Subcutaneous abdominal adipose tissue (tissue), 5 donors: Measurements from ENCODE around the gene INPP1.
"Not testable (repeated sequence)": the region's sequence is repeated elsewhere in the genome, so short reads cannot be mapped to it uniquely, and the experiment has no call there.

ENCODE experiments used
- H3K27ac ChIP-seq: one replicate; pipeline ENCODE4 v1.7.0; 2013; ENCODE audit warnings: low read depth, mild to moderate bottlenecking, inconsistent platforms, low read length, moderate library complexity
- H3K27me3 ChIP-seq, 5 donors: one replicate each; pipeline ENCODE4 v1.7.0; 2013; ENCODE audit warnings: low read length in 5 of 5, inconsistent platforms in 1 of 5; ENCODE audit not compliant: control insufficient read depth in 5 of 5, insufficient read depth in 4 of 5
- H3K36me3 ChIP-seq, 5 donors: one replicate each; pipeline ENCODE4 v1.7.0; 2013; ENCODE audit warnings: low read length in 5 of 5; ENCODE audit not compliant: control insufficient read depth in 5 of 5, insufficient read depth in 5 of 5
- H3K4me1 ChIP-seq, 5 donors: one replicate each; pipeline ENCODE4 v1.7.0; 2013; ENCODE audit warnings: low read length in 5 of 5, mild to moderate bottlenecking in 3 of 5, moderate library complexity in 1 of 5; ENCODE audit not compliant: control insufficient read depth in 5 of 5, insufficient read depth in 5 of 5
- H3K4me3 ChIP-seq, 5 donors: one replicate each; pipeline ENCODE4 v1.7.0; 2013; ENCODE audit warnings: low read length in 5 of 5, low read depth in 1 of 5
- H3K9ac ChIP-seq, 5 donors: one replicate each; pipeline ENCODE4 v1.7.0; 2013; ENCODE audit warnings: low read length in 5 of 5, mild to moderate bottlenecking in 4 of 5, moderate library complexity in 3 of 5
- H3K9me3 ChIP-seq, 5 donors: one replicate each; pipeline ENCODE4 v1.7.0; 2013; ENCODE audit warnings: low read length in 5 of 5; ENCODE audit not compliant: control insufficient read depth in 5 of 5
- donor health status: healthy.
- donor health status: healthy.
- donor health status: healthy.
- donor health status: healthy.
- donor health status: healthy.

INPP1 gene, protein sequence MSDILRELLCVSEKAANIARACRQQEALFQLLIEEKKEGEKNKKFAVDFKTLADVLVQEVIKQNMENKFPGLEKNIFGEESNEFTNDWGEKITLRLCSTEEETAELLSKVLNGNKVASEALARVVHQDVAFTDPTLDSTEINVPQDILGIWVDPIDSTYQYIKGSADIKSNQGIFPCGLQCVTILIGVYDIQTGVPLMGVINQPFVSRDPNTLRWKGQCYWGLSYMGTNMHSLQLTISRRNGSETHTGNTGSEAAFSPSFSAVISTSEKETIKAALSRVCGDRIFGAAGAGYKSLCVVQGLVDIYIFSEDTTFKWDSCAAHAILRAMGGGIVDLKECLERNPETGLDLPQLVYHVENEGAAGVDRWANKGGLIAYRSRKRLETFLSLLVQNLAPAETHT

DNA sequence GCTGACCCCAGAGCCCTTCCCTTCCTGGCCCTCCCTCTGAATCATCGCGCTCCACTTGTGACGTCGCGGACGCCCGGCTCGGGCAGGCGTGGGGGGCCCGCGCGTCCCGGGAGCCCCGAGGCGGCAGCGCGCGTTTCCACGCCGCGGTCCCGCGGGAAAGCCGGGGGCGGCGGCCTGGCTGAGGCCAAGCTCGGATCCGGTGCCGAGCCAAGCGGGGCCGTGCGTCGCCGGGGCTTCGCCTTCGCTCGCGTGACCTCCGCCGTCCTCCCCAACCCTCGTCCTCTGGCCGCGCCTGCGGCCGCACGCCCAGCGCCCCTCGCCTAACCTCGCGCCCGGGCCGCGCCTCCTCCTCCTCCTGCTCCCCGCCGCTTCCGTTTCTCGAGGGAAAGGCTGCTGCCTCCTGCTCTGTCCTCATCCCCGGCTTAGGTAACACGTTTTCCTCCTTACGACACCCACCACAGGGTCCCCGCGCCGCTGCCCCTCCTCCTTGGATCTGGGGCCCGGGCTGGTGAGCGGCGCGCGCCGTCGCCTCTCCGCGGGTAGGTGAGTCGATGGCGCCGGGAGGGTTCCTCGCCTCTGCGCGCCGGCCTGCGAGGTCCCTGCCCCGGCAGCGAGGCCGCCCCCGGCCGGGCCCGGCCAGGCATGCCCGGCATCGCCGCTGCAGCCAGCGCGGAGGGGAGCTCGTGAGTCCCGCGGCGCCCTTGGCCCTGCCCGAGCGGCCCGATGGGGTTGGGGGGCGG, at the start of gene INPP1:
TSS of gene INPP1 (plus strand) at position 54 of the 740 bp plus-strand sequence. CDS start 16,514 bp downstream, outside the sequence.
- Histone ChIP-seq H3K36me3 (no peaks in the 10 kb centered on the region), H3K27me3 (no peaks in the 10 kb centered on the region), H3K27ac (peak within 1 kb of the TSS; percentile 76), H3K9me3 (no peaks in the 10 kb centered on the region), H3K4me1 (peaks cover 0 to 13% (median 13%) of the 10 kb centered on the region in 5 donors), H3K9ac (peak within 1 kb of the TSS; percentile 39 to 83 (median 76)), H3K4me3 (peak within 1 kb of the TSS; percentile 71 to 81 (median 81))

DNA sequence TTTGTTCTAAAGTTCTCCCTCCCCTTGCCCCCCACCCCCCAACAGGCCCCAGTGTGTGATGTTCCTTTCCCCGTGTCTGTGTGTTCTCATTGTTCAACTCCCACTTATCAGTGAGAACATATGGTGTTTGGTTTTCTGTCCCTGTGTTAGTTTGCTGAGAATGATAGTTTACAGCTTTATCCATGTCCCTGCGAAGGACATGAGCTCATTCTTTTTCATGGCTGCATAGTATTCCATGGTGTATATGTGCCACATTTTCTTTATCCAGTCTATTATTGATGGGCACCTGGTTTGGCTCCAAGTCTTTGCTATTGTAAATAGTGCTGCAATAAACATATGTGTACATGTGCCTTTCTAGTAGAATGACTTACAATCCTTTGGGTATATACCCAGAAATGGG, 45.5 kb upstream of the INPP1 start:
- H3K4me3 ChIP-seq, H3K27ac ChIP-seq, H3K4me1 ChIP-seq, H3K27me3 ChIP-seq, H3K9ac ChIP-seq, H3K9me3 ChIP-seq: not testable (repeated sequence)
- peaks cover 12 to 27% (median 21%) of the 10 kb centered on the region in 5 donors for H3K36me3 ChIP-seq

DNA sequence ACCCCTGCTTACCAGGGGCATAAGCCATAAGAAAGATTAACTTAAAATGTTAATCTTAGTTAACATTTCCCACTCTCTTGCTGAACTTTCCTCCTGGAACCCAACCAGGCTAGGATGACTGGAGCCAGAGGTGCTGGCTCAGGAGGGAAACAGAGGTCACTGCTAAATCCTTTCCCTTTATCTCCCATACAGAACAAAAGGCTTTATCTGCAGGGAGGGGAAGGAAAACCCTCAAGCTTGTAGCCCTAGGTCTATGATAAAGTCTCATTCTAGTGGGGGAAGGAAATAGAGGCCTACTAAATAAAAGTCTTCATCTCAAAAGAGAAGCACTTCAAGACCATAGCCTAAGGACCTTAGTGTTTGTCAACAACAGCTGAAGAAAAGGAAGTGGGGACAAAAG, 42.4 kb upstream of the INPP1 start:
- Histone ChIP-seq H3K27ac (no peak overlapping the region), H3K4me1 (peaks cover 0 to 5% (median 3%) of the 10 kb centered on the region in 5 donors), H3K9ac (no peak overlapping the region), H3K27me3 (no peaks in the 10 kb centered on the region), H3K36me3 (peaks cover 5 to 17% (median 10%) of the 10 kb centered on the region in 5 donors), H3K9me3 (peaks cover 0 to 5% (median 0%) of the 10 kb centered on the region in 5 donors), H3K4me3 (no peak overlapping the region)

DNA sequence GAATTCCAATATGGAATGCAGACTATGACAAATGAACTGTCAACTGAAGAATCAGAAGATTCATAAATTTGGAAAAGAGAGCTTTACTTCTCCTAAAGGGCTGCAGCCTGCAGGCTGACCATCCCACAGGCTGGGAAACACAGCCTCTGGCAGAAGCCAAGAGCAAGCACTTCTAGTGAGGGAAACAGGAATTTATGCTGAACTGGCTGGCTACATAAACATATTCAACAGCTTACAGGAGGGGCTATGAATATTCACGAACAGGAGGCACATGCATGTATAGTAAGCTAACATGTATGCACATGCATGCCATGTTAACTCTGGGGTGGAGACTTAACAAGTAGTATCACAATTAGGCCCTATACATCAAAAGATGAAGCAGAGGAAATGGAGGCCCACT, 41.3 kb upstream of the INPP1 start:
- Histone ChIP-seq H3K4me1 (peaks cover 0 to 5% (median 3%) of the 10 kb centered on the region in 5 donors), H3K9me3 (peaks cover 0 to 5% (median 0%) of the 10 kb centered on the region in 5 donors), H3K27ac (no peak overlapping the region), H3K27me3 (no peaks in the 10 kb centered on the region), H3K36me3 (peaks cover 0 to 18% (median 10%) of the 10 kb centered on the region in 5 donors), H3K4me3 (no peak overlapping the region), H3K9ac (no peak overlapping the region)

DNA sequence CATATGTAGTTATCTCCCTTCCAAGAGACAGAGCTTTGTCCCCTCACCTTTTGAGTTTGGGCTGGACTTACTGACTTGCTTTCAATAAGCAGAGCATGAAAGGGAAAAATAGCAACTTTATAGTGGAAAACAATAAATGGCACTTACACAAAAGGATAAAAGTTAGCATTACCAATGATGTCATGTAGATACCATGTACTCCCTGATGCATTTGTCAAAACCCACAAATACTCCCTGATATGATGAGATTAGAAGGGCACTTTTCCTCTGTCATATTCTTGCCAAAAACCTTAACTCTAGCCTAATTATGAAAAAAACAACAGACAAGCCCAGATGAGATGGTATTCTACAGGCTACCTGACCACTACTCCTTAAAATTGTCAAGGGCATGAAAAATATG, 39.7 kb upstream of the INPP1 start:
- H3K27ac ChIP-seq: no peak overlapping the region
- no peak overlapping the region for H3K4me3 ChIP-seq
- peaks cover 0 to 5% (median 0%) of the 10 kb centered on the region in 5 donors for H3K9me3 ChIP-seq
- H3K27me3 ChIP-seq: no peaks in the 10 kb centered on the region
- no peak overlapping the region for H3K9ac ChIP-seq
- peaks cover 0 to 5% (median 3%) of the 10 kb centered on the region in 5 donors for H3K4me1 ChIP-seq
- peaks cover 0 to 20% (median 10%) of the 10 kb centered on the region in 5 donors for H3K36me3 ChIP-seq

DNA sequence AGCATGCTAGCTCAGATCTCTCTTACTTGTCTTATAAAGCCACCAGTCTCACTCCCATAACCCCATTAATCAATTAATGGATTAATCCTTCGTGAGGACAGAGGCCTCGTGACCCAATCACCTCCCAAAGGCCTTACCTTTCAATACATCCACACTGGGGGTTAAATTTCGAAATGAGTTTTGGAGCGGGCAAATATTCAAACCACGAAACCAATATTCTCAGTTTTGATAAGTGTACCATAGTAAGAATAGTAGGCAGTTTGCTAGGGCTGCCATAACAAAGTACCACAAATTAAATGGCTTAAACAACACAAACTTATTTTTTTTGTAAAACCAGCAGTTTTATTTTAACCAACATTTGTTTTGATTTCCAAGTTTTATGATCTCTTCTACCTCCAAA, 39.0 kb upstream of the INPP1 start:
- Histone ChIP-seq H3K27ac (no peak overlapping the region), H3K9ac (no peak overlapping the region), H3K9me3 (peaks cover 0 to 5% (median 0%) of the 10 kb centered on the region in 5 donors), H3K4me3 (no peak overlapping the region), H3K36me3 (peaks cover 0 to 21% (median 10%) of the 10 kb centered on the region in 5 donors), H3K4me1 (peaks cover 0 to 5% (median 3%) of the 10 kb centered on the region in 5 donors), H3K27me3 (no peaks in the 10 kb centered on the region)

DNA sequence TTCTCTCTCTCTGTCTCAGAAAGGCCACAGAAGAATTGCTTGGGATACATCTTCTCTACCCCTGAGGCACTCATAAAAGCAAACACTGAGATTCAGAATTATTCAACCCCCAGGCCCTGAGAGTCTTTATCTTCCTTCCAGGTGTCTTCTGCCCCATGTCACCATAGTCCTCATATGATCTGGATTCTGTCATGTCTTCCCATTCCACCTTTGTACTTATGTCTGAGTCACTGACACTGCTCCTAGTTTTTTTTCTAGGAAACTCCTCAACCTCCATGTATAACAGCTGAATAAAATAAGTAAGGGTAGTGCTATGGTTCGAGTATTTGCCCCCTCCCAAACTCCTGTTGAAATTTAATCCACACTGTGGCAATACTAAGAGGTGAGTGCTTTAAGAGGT, 35.4 kb upstream of the INPP1 start:
- H3K4me3 ChIP-seq: no peak overlapping the region
- no peaks in the 10 kb centered on the region for H3K9me3 ChIP-seq
- no peaks in the 10 kb centered on the region for H3K27me3 ChIP-seq
- no peak overlapping the region for H3K9ac ChIP-seq
- peaks cover 0 to 5% (median 0%) of the 10 kb centered on the region in 5 donors for H3K4me1 ChIP-seq
- peaks cover 2 to 24% (median 6%) of the 10 kb centered on the region in 5 donors for H3K36me3 ChIP-seq
- H3K27ac ChIP-seq: no peak overlapping the region

DNA sequence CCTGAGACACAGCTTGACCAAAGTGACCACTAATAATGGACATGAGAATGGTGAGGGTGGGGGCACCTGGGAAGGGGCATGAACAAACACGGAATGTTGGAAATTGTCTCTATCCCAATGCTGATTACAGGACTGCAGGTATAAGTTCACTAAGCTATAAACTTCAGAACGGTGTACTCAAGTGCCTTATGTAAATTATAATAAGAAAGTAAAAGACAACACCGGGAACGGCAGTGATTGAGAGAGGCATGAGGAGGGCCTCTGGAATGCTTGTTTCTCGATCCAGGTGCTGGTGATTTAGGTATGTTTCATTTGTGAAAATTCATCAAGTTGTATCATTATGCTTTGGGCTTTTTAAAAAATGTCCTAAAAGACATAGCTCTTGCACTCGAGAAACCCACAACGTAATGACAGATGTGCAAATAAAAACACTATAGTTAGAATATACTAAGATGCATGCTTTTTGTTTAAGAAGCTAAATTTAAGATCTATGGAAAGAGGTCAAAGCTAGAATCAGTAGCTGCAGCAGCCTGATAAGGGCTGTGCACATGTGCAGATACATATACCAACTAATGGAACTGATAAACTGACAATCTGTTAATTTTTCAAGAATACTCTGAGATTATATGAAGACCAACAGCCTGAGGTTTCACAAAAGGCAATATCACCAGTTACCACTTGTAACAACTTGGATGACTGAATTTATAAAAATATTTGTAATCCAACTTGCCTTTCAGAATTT, 31.3 kb upstream of the INPP1 start:
- Histone ChIP-seq H3K4me1 (peaks cover 0 to 27% (median 12%) of the 10 kb centered on the region in 5 donors), H3K36me3 (peaks cover 0 to 14% (median 0%) of the 10 kb centered on the region in 5 donors), H3K9ac (no peak overlapping the region), H3K27me3 (no peaks in the 10 kb centered on the region), H3K27ac (no peak overlapping the region), H3K4me3 (no peak overlapping the region), H3K9me3 (no peaks in the 10 kb centered on the region)

DNA sequence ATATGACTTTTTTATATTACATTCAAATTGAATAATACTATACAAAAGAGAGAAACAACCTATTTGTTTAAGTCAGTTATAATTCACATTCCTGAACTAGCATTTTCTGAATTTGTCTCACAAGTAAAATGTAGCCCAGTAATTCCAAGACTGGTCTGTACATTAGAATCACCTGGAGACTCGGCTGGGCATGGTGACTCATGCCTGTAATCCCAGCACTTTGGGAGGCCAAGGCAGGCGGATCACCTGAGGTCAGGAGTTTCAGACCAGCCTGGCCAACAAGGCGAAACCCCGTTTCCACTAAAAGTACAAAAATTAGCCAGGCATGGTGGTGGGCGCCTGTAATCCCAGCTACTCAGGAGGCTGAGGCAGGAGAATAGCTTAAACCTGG, 30.8 kb upstream of the INPP1 start:
- not testable (repeated sequence) for H3K27ac ChIP-seq, H3K4me3 ChIP-seq, H3K9ac ChIP-seq, H3K27me3 ChIP-seq, H3K9me3 ChIP-seq
- Histone ChIP-seq H3K4me1 (peaks cover 0 to 32% (median 13%) of the 10 kb centered on the region in 5 donors), H3K36me3 (peaks cover 0 to 14% (median 0%) of the 10 kb centered on the region in 5 donors)
